Activated T-cell treated with anti-CD3 and anti-CD28 coated beads, Interleukin-2, amount 50 U/mL, for 1 hour (primary cell): Measurements from ENCODE around the gene GCLC.
A peak's percentile ranks its signal among the peaks of the same experiment; 100 is the strongest.
"Not testable (repeated sequence)": the region's sequence is repeated elsewhere in the genome, so short reads cannot be mapped to it uniquely, and the experiment has no call there.

Experiments used
- DNase-seq: peaks from one replicate; pipeline ENCODE4 v3.0.0-alpha.2; 2020

GCLC gene

GRCh38 chr6:53556986-53557715 lies 12.2 kb upstream of the GCLC start:
- DNase-seq: no peak

- DNase-seq: not testable (repeated sequence)
These were observed 8.7 kb upstream of the GCLC start for GRCh38 chr6:53553600-53553999.

- DNase-seq: not testable (repeated sequence)
These were observed 6.8 kb upstream of the GCLC start for GRCh38 chr6:53551681-53552080.

- DNase-seq: peak; percentile 89
These were observed 3.1 kb upstream of the GCLC start for GRCh38 chr6:53547811-53548496.

GRCh38 chr6:53547166-53547810 lies 2.4 kb upstream of the GCLC start:
- no peak for DNase-seq

- no peak for DNase-seq
These were observed 1.4 kb upstream of the GCLC start for GRCh38 chr6:53546281-53546680.

- DNase-seq: no peak
These were observed 758 bp downstream of the GCLC start for GRCh38 chr6:53544217-53544469.

GRCh38 chr6:53543359-53544216 lies 1.3 kb downstream of the GCLC start:
- DNase-seq: no peak

GRCh38 chr6:53541900-53542299 lies 3.0 kb downstream of the GCLC start:
- DNase-seq: no peak

- DNase-seq: no peak
These were observed 4.7 kb downstream of the GCLC start for GRCh38 chr6:53540129-53540692.

- no peak for DNase-seq
These were observed 5.3 kb downstream of the GCLC start for GRCh38 chr6:53539561-53539960.

GRCh38 chr6:53536561-53536960 lies 8.3 kb downstream of the GCLC start:
- DNase-seq: no peak

- DNase-seq: no peak
These were observed 12.0 kb downstream of the GCLC start for GRCh38 chr6:53532942-53533341.

- DNase-seq: no peak
These were observed 12.7 kb downstream of the GCLC start for GRCh38 chr6:53532061-53532797.

GRCh38 chr6:53530780-53531386 lies 14.0 kb downstream of the GCLC start:
- DNase-seq: no peak

- DNase-seq: no peak
These were observed 14.6 kb downstream of the GCLC start for GRCh38 chr6:53530346-53530745.

GRCh38 chr6:53529324-53530036 lies 15.4 kb downstream of the GCLC start:
- no peak for DNase-seq

- DNase-seq: no peak
These were observed 16.8 kb downstream of the GCLC start for GRCh38 chr6:53528107-53528506.

GRCh38 chr6:53527249-53527765 lies 17.6 kb downstream of the GCLC start:
- DNase-seq: no peak

- no peak for DNase-seq
These were observed 18.9 kb downstream of the GCLC start for GRCh38 chr6:53526000-53526399.

GRCh38 chr6:53524455-53524815 lies 20.5 kb downstream of the GCLC start:
- no peak for DNase-seq
